Fibroblast of skin of right quadriceps (primary cell): ENCODE results near the gene PELI1.

ENCODE experiments used
- DNase-seq: peaks from one replicate; pipeline ENCODE4 v3.0.0-alpha.2; 2013

Gene PELI1

DNA sequence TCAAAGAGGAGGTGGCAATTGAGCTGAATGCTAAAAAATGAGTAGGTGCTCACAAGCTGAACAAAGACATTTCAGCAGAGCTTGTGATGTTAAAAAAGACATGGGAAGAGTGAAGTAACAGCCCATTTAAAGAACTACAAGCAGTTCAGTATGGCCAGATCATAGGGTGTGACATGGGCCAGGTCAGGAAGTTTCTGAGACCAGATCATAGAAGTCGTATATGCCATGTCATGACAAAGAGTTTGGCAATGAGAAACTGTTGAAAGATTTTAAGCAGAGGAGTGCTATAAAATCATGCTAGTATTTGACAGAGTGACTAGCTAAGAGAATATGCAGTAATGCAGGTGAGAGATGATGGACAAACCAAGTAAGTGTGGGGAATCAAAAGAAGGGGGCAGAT lies 7.3 kb upstream of the PELI1 start:
- no peak for DNase-seq

DNA sequence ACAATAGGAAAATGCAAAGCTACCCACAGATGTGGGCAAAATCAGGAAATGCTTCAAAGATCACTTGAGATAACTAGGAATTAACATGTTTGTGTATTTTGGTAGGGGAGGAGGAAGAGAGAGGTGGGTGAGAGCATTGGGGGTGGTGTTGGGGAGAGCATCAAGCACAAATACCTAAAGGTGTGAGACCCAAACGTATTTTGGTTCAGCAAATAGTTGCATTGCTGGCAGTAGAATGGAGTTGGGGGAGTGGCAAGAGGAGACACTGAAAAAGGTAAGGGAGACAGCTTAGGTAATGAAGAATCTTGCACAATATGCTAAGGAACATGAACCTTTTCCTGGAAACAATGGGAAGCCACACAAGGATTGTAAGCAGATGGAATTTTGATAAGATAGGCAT lies 1.5 kb upstream of the PELI1 start:
- no peak for DNase-seq

DNA sequence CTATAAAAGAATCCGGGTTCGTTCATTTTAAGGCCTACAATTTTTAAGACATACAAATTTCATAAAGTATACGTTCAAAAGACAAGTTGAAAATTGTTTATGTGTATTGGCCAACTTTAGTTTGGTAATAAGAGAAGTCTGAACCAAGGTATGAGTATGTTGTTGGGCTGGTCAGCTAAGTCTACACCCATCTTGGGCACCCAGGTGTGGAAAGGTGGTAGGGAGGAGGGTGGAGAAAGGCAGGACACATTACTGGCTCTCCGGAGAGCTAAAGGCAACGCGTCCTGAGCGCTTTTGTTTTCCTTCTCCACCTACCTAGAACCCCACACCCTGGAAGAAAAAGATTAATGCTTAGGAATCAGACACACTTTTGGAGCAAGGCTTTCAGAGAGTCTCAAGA lies 899 bp upstream of the PELI1 start:
- no peak for DNase-seq

DNA sequence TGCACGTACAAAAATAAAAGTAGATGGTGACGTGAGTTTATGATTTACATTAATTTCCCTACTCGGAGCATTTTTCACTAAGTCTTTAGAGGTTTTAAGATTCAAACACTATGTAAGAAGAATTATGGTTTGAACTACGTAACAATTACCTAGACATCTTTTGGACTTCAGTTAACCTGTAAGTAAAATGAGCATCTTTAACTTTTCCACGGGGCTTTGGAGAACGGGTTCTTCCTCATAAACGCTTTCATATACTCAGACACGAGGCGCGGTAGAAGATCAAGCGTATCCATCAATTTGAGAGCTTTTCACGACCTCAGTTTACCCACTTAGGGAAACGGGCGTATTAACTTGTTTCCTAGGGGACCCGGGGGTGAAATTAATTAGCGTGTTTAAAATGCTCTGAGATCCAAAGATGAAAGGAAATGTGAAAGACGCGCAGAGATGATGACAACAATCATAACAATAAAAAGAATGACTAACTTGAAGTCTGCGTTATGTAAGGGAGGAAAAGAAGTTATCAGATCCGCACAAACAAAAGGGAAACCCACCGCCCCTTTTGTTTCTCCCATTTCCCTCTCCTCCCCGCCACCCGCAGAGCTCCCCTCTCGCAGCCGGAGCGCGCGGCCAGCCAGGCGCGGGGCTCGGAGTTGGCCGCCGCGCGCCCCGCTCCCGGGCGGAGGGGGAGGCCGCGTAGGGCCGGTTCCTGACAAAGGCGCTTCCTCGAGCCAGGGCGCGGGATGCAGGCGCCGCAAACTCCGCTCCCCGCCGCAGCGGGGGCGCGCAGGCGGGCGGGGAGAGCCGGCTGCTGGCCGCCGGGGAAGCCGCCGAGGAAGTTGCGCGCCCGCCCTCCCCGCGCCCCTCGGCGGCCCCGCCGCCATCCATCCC lies 807 bp downstream of the PELI1 start:
- DNase-seq = peak; percentile 35

DNA sequence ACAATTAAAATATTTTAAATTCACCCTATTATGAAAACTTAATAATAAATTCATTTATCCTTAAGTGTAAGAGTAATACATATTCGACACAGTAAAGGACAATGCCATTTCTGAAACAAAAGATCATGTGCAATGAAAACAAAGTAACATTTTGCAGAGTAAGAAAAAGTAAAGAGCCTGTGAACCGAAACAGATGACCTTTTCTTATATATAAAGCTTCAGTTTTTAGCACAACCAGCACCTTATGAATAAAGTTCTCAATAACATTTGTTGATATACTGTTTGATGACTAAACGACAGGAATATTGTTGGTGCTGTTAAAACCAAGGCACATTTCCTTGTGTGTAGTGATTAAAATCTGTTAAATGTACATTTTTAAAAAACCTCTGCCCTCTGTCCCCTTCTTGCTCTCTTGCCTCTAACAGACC lies 1.5 kb downstream of the PELI1 start:
- no peak for DNase-seq

DNA sequence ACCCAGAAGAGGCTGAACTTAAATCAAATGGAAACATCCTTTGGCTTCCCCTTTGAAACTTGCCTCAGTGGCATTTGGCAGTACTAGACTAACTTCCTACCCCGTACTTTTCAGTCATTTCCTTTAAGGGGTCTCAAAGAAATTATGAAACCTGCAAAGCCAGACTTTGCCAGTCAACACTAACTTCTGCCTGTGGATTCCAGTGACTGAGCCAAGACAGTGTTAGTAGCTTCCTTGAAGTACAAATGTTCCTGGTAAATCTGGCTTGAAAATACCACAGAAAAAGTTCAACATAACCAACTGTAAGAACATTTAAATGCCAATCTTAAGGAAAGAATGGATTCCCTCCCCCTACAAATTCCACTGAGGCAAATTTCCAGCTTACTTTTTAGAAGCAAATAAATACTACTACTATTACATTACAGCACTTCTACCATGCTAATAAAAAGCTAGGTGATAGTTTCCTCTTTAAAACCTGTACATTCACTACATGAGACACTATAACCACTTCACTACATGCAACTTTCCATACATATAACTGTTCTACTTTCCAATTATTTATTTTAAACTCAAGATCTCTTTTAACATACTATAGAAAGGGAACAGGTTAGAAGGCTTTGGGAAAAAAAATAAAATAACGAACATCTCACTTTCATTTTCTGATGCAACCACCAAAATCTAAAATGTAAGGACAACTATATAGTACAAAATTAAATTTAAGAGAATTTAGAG lies 2.4 kb downstream of the PELI1 start:
- peak; percentile 39 for DNase-seq

DNA sequence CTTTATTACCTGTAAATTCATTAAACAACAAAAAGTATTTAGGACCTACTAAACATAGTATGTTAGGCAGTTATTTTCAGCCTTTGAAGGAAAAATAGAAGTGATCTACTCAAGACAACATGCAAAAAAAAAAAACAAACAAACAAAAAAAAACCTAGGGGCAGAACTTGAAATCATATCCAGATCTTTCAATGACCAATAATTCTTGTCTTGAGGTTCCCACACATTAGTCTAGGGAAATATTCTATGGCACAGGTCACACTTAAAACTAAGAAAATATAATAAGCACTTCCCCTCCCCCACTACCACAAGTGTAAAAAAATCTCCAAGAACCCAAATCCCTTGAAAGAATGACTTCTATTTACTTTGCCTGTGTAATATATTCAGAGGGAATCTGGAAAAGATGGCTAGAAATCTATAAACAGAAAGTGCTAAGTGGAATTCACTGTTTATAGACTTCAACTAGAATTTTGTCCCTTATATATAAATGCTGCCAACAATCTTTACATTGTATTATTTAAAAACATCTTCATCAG lies 3.5 kb downstream of the PELI1 start:
- no peak for DNase-seq

DNA sequence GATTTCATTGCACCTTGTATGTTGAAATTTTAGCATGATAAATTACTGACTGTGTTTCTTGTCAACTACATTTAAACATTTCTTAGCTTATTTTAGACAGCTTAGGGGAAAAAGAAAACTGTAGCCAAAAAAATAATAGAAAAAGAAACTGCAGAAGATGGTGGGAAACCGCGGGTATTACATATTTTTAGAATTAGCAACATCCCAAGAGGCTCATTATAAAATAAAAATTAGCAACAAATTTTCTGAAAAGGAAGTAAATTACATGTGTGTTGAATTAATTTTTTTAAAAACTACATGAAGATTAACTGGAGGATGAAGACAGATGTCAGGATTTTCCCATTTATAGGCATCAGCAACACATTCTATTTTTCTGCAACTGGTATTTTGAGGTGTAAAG lies 4.3 kb downstream of the PELI1 start:
- peak; percentile 61 for DNase-seq

DNA sequence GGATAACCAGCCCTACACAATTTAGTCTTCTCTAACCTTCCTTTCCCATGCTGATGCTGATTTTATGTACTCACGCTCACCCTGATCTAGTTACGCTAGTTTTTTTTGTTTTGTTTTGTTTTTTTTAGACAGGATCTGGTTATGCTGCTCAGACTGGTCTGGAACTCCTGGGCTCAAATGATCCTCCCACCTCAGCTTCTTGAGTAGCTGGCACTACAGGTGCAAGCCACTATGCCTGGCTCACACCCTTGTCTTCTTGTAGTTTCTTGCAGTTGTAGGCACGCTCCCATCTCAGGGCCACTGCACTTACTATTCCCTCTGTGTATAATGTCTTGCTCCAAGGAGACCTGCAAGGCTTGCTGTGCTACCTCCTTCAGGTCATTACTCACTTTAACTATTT lies 6.2 kb downstream of the PELI1 start:
- DNase-seq = no peak

DNA sequence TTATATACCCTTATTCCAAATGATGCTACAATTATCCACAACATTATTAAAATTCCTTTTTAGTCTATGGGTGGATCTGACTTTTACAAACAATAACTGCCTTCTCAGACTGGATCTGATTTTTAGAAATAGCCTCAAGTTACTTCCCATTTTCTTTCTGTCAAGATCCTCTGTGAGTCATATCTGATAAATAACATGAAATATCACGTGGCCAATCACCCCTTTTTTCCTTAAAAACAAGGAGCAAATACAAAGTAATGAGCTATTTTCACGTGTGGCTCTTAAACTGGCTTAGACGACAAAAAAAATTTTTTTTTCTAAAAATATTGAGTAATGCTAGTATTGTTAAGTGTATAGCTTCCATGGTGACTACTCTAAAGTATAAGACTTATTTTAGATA lies 6.7 kb downstream of the PELI1 start:
- no peak for DNase-seq

DNA sequence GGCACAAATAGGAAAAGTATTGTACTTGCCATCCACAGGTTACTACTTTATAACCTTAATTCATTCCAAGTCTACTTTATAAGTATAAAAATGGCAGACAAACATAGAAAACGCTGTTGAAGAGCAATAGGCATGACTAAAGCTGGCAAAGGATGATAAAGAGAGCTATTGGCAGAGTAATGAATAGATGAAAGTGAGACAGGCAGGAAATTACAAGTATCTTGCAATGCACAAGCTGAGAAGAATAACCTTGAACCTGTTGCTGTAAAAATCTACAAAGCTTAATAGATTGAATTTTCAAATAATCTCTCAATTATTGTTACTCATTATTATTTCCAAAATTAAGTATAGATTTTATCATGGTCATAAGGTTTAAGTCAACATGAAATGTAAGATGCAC lies 8.8 kb downstream of the PELI1 start:
- DNase-seq = no peak

DNA sequence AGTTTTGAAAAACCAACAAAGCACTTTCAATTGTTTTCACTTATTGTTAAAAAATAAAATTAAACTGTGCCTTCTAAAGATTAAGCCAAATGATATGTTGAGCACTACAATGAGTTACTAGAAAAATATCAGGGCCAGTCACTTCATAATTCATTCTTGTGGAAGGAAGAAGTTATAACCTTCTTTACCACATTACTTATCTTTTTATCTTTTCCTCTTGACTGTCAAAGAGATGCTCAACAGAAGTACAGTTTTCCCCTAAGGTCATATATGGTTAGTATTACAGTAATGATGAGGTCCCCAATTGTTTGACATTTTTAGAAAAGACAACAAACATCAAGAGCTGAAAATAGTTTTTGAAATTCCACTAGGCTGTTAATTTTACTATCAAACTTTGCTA lies 9.4 kb downstream of the PELI1 start:
- peak; percentile 52 for DNase-seq

DNA sequence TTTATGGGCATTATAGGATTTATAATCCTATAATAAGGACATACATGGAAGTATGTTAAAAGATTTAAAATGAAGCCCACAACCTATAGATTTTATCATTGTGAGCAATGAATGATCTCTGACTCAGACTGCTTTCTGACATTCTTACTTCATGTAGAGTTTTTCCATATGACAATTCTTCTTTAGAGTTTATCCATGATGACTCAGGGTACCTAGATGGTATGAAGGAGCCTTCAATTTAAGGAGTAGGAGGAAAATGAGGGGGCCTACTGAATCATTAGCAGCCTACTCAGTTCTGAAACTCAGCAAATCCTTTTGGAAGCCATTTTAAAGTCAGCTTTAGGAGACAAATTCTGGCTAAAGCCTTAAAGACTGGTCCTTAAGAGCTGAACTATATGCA lies 10.4 kb downstream of the PELI1 start:
- peak; percentile 92 for DNase-seq

DNA sequence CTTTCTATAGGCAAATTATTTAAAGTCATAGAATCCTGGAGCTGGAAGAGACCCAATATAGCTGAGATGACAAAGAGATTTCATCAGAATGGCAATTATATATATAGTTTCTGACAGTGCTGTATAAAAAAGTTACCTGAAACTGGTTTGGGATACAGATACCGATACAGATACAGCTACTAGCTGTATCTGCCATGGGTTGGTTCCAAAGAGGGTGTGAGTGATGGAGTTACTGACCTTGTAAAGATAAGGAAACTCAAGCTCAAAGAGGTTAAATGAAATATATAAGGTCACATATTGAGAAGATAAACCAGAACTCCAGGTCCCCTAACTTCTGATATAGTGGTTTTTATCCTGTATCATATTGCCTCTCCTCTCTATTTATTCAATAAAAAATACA lies 10.9 kb downstream of the PELI1 start:
- DNase-seq = no peak

DNA sequence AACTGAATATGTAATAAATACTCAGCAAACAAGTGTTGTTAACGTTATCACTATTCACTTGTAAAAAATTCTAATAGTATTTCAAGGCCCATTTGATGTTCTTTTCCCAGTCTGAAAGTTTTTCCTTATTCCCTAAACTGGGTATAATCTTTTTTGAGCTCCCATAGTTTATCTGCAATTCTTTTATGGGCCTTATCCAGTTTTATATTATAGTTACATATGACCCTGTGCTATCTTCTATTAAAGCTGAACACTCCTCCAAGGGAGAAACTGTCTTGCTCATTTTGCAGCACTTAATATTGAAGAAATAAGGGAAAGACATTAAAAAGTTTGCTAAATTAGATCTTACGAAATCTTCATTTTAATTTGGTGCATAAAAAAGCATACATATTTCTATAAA lies 13.9 kb downstream of the PELI1 start:
- DNase-seq = no peak

DNA sequence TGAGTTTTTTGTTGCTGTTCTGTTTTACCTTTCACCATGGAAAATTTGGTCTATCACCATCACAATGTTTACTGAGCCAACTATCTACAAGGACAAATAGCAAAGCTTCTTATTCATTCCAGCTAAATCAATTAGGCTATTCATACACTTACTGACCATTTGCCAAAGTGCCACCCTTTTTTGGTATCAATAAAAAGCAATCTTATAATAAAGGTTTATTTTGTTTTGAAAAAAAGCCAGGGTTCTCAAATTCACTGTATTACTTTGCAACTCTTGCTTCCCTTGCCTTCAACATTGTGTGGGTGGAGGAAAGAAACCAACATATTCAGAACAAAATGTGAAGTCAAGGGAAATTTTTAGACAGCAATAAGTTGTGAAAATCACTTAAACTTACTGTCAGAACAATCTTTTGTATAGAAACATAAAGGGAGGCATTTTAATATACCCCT lies 15.3 kb downstream of the PELI1 start:
- DNase-seq = no peak

DNA sequence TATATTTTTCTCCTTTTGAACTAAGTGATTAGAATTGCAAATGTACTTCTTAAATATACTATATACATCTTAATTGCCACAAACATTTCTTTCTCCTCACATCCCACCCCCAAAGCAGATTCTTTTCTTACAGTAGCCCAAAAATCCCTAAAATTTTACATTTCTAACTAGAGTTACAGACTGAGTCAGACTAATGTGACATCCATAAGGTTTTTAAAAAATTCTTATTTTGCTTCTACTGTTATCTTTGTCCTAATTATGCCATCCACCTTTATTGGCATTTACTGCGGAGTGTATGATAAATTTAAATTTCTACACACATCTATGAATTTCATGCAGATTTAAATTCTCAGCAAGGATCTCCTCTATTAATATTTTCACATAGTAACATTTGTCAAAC lies 15.8 kb downstream of the PELI1 start:
- DNase-seq = no peak

DNA sequence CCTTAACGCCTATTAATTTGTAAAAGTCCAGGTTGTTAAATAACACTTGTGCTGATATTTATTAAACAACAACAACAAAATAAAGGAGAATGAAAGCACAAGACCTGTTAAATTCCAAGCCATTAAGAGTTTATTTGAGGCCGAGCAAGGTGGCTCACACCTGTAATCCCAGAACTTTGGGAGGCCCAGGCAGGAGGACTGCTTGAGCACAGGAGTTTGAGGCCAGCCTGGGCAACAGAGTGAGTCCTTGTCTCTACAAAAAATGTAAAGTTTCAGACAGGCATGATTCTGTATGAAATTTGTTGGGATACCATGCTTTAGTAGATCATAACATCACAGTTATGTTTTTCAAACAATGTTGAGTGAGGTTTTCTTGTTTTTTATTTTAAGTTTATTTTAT lies 17.1 kb downstream of the PELI1 start:
- no peak for DNase-seq

DNA sequence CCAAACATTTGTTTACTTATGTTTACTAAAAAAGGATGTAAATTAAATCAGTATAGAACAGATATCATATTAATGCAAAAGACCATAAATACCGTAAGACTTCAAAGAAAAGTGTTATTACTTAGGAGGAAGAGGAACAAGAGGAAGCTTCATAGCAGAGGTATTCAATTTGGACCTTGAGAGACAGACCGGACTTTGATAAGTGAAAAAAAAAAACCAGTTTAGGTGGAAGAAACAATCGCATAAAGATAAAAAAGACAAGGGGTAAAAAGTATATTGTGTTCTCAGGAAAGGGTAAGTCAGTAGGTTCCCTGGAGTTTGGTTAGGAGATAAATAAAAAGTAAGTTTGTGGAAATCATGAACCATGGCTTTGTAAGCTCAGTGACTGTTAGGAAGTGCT lies 17.6 kb downstream of the PELI1 start:
- DNase-seq = no peak

DNA sequence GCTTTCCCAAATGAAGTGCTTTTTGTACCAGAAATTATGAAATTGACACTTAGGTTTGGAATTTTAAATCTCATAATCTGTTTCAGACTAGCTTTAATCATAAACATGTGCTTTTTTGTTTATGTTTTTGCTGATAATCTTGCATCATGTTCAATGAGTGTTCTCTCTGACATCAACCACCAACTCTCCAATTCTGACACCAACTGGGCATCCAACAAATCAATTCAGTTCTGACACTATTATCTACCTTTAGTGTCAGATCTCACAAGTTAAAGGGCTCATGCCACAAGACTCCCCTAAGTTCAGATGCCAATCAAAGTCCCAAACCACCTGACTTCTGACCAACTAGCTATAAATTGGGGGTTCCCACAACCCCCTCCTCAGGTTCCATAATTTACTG lies 19.6 kb downstream of the PELI1 start:
- peak; percentile 23 for DNase-seq

DNA sequence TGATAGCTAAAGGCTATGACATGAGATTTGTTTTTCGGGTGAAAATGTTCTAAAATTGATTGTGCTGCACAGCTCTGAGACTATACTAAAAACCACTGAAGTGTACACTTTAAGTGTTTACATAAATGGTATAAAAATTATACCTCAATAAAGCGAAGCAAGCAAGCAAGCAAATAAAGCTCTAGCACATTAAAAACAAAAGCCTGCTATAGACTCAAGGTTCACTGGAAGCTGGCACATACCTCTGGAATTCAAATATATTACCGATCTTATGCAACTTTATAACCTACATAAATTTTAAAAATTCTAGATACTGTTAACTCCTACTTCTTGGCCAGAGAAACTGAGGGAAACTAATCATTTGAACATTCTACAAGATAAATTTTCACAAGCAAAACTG lies 20.1 kb downstream of the PELI1 start:
- no peak for DNase-seq

DNA sequence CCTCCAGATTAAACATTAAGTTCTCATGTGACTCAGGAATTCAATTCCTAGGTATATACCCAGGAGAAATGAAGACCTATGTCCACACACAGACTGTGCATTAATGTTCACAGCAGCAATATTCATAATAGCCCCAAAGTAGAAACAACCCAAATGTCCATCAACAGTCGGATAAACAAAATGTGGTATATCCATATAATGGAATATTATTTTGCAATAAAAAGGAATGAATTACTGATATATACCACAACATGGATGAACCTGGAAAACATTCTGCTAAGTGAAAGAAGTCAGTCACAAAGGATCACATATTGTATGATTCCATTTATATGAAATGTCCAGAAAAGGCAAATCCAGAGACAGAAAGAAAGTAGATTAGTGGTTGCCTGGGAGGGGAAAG lies 20.5 kb downstream of the PELI1 start:
- DNase-seq = no peak

DNA sequence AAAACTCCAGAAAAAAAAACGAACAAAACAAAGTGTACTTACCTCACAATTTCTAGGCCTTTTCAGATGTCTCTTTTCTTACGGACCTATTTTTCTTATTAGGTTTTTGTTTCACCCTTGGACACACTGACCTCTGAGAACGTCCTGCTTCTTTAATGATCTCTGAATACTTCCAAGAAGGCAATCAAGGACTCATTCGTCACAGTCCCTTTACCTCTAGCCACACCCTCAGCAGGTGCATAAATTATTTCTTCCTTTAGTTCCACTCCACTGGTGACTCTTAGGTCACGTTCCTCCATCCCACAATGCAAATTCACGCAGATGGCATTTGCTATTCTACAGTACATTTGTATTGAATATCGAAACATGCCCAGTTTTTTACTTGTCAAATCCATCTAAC lies 21.9 kb downstream of the PELI1 start:
- DNase-seq = no peak

DNA sequence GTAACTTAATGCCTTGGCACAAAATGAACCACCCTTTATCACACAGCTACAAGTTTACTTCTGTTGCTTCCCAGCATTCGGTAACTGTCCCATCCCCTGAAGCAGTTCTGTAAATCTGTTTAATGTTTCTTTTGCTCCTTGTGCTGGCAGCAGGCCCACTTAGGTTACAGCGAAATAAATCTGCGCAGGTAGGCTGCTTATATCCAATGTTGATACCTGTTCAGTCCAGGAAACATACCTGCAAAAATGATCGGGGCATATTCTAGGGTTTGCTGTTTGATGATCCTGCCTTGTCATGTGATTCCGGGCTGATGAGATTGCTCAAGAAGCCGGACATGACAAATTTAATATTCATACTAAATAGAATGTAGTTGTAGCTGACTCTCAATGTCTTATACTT lies 23.3 kb downstream of the PELI1 start:
- no peak for DNase-seq
